Mammary epithelial cell (primary cell): ENCODE measurements around the gene TESK2.

Experiments used
- CTCF ChIP-seq, 2 donors: IDR thresholded peaks in 1 of 2; conservative IDR thresholded peaks in 1 of 2; 2 replicates each; pipeline ENCODE4 v1.5.1; 2011 to 2012; ENCODE audit warnings: inconsistent platforms in 2 of 2, low read length in 2 of 2, mild to moderate bottlenecking in 2 of 2, control low read depth in 1 of 2, low read depth in 1 of 2; ENCODE audit not compliant: insufficient read depth in 1 of 2; ENCODE audit errors: extremely low read depth in 1 of 2
- EZH2 ChIP-seq: IDR thresholded peaks from 2 replicates; pipeline ENCODE4 v1.6.1; 2012; ENCODE audit warnings: low read length, inconsistent platforms, borderline replicate concordance

GRCh38 chr1:45364294-45364693, 126.7 kb downstream of the TESK2 start:
- TF ChIP-seq CTCF (conservative IDR thresholded peaks at IDR 0.05 in 1 of 2, IDR thresholded peaks at IDR 0.05 in 1 of 2; ENCODE audit: extremely low read depth in 1 of 2, insufficient read depth in 1 of 2, low read depth in 1 of 2, low read length in 2 of 2) = no peak
- no peak for TF ChIP-seq EZH2
